Smooth muscle cell (in vitro differentiated cells): ENCODE results near the gene BHMT2. TPM values are rescaled to one million over a fixed set of nuclear protein-coding genes. Genes with fewer than 3 reads are reported as not detected.

Experiments
- DNase-seq: peaks from one replicate; lab custom pipeline; 2025; ENCODE audit not compliant: unreplicated experiment; lab: John Stamatoyannopoulos, UW
- H2AFZ ChIP-seq: fragments of 200-600 bp; sonication (generic); 2 replicates; pipeline ENCODE4 v1.6.0; 2016; ENCODE audit warnings: antibody characterized with exemption, low read depth, mild to moderate bottlenecking
- H3F3A ChIP-seq: fragments of 200-600 bp; sonication (generic); 2 replicates; pipeline ENCODE4 v1.6.0; 2017; ENCODE audit warnings: antibody characterized with exemption, low read depth
- H3K27ac ChIP-seq: fragments of 200-600 bp; sonication (generic); 2 replicates; pipeline ENCODE4 v1.5.1; 2016; ENCODE audit warnings: low read depth, mild to moderate bottlenecking
- H3K27me3 ChIP-seq: fragments of 200-600 bp; sonication (generic); 2 replicates; pipeline ENCODE4 v1.6.1; 2016; ENCODE audit warnings: low read depth, mild to moderate bottlenecking
- H3K36me3 ChIP-seq: fragments of 200-600 bp; sonication (generic); 2 replicates; pipeline ENCODE4 v1.5.1; 2016; ENCODE audit warnings: low read depth
- H3K4me1 ChIP-seq: fragments of 200-600 bp; sonication (generic); 2 replicates; pipeline ENCODE4 v1.5.1; 2016; ENCODE audit warnings: low read depth
- H3K4me2 ChIP-seq: fragments of 200-600 bp; sonication (generic); 2 replicates; pipeline ENCODE4 v1.6.0; 2016; ENCODE audit warnings: mild to moderate bottlenecking
- H3K4me3 ChIP-seq: fragments of 200-600 bp; sonication (generic); 2 replicates; pipeline ENCODE4 v1.5.1; 2016; ENCODE audit warnings: mild to moderate bottlenecking
- H3K79me2 ChIP-seq: fragments of 200-600 bp; sonication (generic); 2 replicates; pipeline ENCODE4 v1.6.0; 2016; ENCODE audit warnings: low read depth, mild to moderate bottlenecking
- H3K9ac ChIP-seq: fragments of 200-600 bp; sonication (generic); 2 replicates; pipeline ENCODE4 v1.6.0; 2016; ENCODE audit warnings: low read depth
- H3K9me3 ChIP-seq: fragments of 200-600 bp; sonication (generic); replicated peaks from 2 replicates; pipeline ENCODE4 v1.5.1; 2016; ENCODE audit warnings: low read depth
- H4K20me1 ChIP-seq: fragments of 200-600 bp; sonication (generic); 2 replicates; pipeline ENCODE4 v1.6.0; 2016; ENCODE audit warnings: low read depth
- CTCF ChIP-seq: fragments of 200-600 bp; sonication (generic); IDR thresholded peaks from 2 replicates; pipeline ENCODE4 v1.5.1; 2017; ENCODE audit warnings: borderline replicate concordance, mild to moderate bottlenecking, antibody characterized with exemption; ENCODE audit not compliant: insufficient read depth, poor library complexity, severe bottlenecking
- WGBS: methylation state at CpG from one replicate; pipeline ENCODE4 v1.1.7; 2016; ENCODE audit warnings: low lambda C conversion rate; 5-methylcytosine and 5-hydroxymethylcytosine counted together
- polyA plus RNA-seq: library from polyadenylated mRNA; unstranded; fragments of >200 nt; fragmentation: Nextera tagmentation; extraction: Ambion mirVana; gene quantifications from 2 replicates; pipeline ENCODE4 v1.2.1, GENCODE V29; 2016
- total RNA-seq: library from RNA; depleted of rRNA; stranded (reverse); fragments of >200 nt; gene quantifications from 2 replicates; pipeline ENCODE4 v1.2.3, GENCODE V29; 2014

BHMT2 gene
- total and polyA plus RNA-seq, 2 experiments from 2014 or later = not detected

- WGBS = 93% methylated on average over 3 of the region's 3 CpGs
- no peak overlapping the region for H3K27ac ChIP-seq
- no peaks in the 10 kb centered on the region for H4K20me1 ChIP-seq
- no peaks in the 10 kb centered on the region for H3K36me3 ChIP-seq
- no peak overlapping the region for H3K9ac ChIP-seq
- no peak overlapping the region for H2AFZ ChIP-seq
- H3K79me2 ChIP-seq = no peaks in the 10 kb centered on the region
- H3K4me1 ChIP-seq = no peaks in the 10 kb centered on the region
- H3F3A ChIP-seq = no peaks in the 10 kb centered on the region
- no peaks in the 10 kb centered on the region for H3K27me3 ChIP-seq
- no peak for DNase-seq
- no peak overlapping the region for H3K4me3 ChIP-seq
- no peak for TF ChIP-seq CTCF
- no peak overlapping the region for H3K4me2 ChIP-seq
- peaks cover 4% of the 10 kb centered on the region for H3K9me3 ChIP-seq
Observed at GRCh38 chr5:79047199-79047598, 22.4 kb upstream of the BHMT2 start.

GRCh38 chr5:79048437-79048836 lies 21.1 kb upstream of the BHMT2 start:
- DNase-seq = no peak
- H3K36me3 ChIP-seq = no peaks in the 10 kb centered on the region
- no peaks in the 10 kb centered on the region for H3K4me1 ChIP-seq
- H4K20me1 ChIP-seq = no peaks in the 10 kb centered on the region
- peaks cover 7% of the 10 kb centered on the region for H3K9me3 ChIP-seq
- TF ChIP-seq CTCF = no peak
- H3K27me3 ChIP-seq = no peaks in the 10 kb centered on the region
- no peak overlapping the region for H3K27ac ChIP-seq
- H3K4me3 ChIP-seq = no peak overlapping the region
- no peak overlapping the region for H2AFZ ChIP-seq
- no peak overlapping the region for H3K9ac ChIP-seq
- H3K79me2 ChIP-seq = no peaks in the 10 kb centered on the region
- no peaks in the 10 kb centered on the region for H3F3A ChIP-seq
- no peak overlapping the region for H3K4me2 ChIP-seq

DNA sequence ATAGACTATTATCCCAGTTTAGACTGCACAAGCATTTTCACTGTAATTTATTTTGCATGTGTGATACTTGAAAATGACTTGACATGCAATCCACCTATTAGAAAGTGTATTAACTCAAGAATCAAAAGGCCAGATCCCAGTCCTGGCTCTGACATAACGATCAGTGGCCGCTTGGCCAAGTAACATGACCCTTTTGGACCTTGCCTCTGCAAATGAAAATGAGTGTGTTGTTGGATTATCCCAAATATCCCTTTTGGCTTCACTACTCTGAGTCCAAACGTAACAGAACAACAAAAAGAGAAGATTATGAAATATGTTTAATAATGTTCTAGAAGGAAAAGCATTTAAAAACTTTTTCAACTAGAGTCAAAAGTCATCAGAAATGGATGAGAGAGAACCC lies 19.1 kb upstream of the BHMT2 start:
- Histone ChIP-seq H3K27me3 (no peaks in the 10 kb centered on the region), H3K4me1 (peaks cover 10% of the 10 kb centered on the region)

More for the DNA sequence above, 19.1 kb upstream of the BHMT2 start:
- H3K9me3 ChIP-seq = peaks cover 7% of the 10 kb centered on the region
- no peak overlapping the region for H3K4me3 ChIP-seq
- no peak overlapping the region for H3K9ac ChIP-seq
- H3K4me2 ChIP-seq = no peak overlapping the region
- WGBS = 88% methylated on average over 3 of the region's 3 CpGs
- no peak for TF ChIP-seq CTCF
- H3K79me2 ChIP-seq = no peaks in the 10 kb centered on the region
- H3F3A ChIP-seq = no peaks in the 10 kb centered on the region
- no peaks in the 10 kb centered on the region for H4K20me1 ChIP-seq
- H3K27ac ChIP-seq = no peak overlapping the region
- no peaks in the 10 kb centered on the region for H3K36me3 ChIP-seq
- no peak for DNase-seq
- no peak overlapping the region for H2AFZ ChIP-seq
